PC-3 (cell line): ENCODE data around the gene CPNE7.

ENCODE experiments used
- CTCF ChIP-seq: fragments of 300-600 bp; sonication (generic); conservative IDR thresholded peaks from 2 replicates; pipeline ENCODE4 v1.5.1; 2017; ENCODE audit warnings: antibody characterized with exemption, low read depth, mild to moderate bottlenecking, low read length
- EZH2 ChIP-seq: fragments of 300-600 bp; sonication (generic); IDR thresholded peaks from one replicate; pipeline ENCODE4 v1.6.1; 2017; ENCODE audit warnings: antibody characterized with exemption, mild to moderate bottlenecking, low read length; ENCODE audit not compliant: unreplicated experiment
- EZH2phosphoT487 ChIP-seq: fragments of 300-600 bp; sonication (generic); IDR thresholded peaks from 2 replicates; pipeline ENCODE4 v1.6.1; 2018; ENCODE audit warnings: mild to moderate bottlenecking, antibody characterized with exemption, low read length, borderline replicate concordance

GRCh38 chr16:89548344-89549006, 27.1 kb upstream of the CPNE7 start:
- TF ChIP-seq CTCF = no peak
- TF ChIP-seq EZH2 = no peak
- no peak for TF ChIP-seq EZH2phosphoT487
